Fibroblast of skin of abdomen (primary cell): ENCODE data around the gene PLCL2.
A peak's percentile ranks its signal among the peaks of the same experiment; 100 is the strongest.

Source experiments
- DNase-seq: peaks from one replicate; pipeline ENCODE4 v3.0.0-alpha.2; 2013

PLCL2 gene

GRCh38 chr3:16866571-16866970, 18.2 kb upstream of the PLCL2 start:
- DNase-seq, result peak; percentile 69

DNA sequence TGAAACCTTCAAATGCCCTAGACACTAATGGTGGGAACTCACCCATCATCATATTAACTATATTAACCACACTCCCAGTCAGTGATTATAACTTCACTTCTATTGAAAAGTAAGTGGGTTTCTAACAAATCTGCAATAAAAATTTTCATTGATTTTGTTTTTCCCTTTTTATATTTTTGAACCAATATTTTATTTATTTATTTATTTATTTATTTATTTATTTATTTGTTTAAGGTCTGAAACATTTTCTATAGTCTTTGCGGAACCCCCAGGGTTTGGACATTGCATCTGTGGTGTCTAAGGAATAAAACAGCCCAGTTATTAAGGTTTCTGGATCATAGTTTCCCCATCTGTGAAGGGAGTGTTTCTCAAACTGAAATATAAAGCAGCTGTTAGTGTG, 16.2 kb upstream of the PLCL2 start:
- no peak for DNase-seq

GRCh38 chr3:16869261-16870005, 15.3 kb upstream of the PLCL2 start:
- DNase-seq, result peak; percentile 33

DNA sequence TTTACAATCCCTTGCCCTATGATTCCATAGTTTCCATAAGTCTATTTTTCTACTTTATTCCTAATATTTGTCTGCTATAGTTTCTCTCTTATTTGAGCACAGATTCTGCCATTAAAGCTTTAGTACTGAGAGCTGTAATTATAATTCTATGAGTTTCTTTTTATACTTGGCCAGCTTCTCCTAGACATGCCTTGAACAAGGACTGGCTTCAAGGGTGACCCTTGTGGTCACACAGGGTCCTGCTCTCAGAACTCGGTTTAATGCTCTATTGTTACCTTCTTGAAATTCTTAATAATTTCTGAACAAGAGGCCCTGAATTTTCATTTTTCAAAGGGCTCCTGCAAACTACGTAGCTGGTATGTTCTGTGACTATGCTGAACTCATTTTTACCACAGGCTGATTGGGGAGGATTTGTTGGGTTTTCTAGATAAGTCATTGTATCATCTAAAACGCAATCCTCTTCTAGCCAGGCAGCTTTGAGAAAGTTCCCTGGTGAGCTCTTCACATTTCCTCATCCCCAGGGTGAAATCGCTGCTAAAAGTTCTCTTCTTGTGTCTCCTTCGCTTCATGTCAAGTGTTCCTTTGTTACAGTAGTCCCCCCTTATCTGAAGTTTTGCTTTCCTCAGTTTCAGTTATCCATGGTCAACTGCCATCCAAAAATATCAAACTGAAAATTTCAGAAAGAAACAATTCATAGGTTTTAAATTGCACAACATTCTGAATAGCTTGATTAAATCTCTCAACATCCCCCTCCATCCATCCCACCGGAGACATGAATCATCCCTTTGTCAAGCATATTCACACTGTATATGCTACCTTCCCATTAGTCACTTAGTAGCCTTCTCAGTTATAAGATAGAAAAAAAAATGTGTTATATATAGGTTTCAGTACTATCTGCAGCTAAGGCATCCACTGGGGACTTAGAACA, 12.6 kb upstream of the PLCL2 start:
- peak; percentile 63 for DNase-seq

DNA sequence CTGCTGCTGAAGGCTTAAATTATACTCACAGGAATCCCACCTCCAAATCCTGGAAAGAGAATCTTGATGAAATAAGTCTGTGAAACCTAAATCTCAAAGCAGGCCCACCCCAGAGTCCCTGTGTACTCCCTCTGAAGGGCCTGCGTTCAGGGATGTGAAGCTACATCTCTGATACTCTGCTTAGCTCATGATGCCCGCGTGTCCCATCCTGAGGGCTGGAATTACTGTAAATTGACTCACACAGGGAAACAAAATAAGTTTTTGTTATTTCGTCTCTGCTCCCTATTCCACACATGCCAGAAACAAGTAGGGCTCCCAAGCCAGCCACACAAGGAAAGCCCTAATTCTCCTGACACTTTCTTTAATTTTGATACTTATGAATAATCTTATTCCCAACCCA, 10.9 kb upstream of the PLCL2 start:
- no peak for DNase-seq

DNA sequence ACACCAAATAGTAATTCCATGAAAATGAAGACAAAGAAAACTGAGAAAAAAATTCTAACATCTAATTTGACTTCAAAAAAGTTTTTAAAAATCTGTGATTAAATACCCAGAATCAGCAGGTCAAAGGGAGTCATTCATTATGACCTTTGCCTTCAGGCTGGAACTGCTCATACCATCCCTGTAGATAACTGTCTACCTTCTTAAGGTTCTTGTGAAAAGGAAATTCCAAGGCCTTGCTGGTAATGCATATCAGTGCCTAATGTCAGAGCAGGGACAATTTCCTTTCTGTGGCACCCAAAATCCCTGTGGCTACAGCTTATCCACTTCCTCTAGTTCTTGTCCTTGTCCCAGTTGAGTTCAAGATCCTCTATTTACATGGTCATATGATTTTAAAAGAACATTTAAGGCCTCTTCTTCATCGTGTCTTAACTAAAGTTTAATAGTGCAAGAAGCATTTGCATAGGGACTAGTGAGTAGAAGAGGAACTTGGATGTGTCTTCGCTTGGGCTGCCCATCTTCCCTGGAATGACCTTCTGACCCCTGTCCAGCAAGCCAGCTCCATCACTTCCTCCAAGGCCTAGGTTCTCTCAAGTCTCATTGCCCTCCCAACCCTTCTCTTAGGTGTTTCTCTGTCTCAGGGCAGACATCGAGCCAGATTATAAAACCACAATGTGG, 8.7 kb upstream of the PLCL2 start:
- no peak for DNase-seq

- no peak for DNase-seq
These were observed 7.2 kb upstream of the PLCL2 start for GRCh38 chr3:16877505-16877904.

- DNase-seq, result no peak
These were observed 6.8 kb upstream of the PLCL2 start for GRCh38 chr3:16877911-16878310.

DNA sequence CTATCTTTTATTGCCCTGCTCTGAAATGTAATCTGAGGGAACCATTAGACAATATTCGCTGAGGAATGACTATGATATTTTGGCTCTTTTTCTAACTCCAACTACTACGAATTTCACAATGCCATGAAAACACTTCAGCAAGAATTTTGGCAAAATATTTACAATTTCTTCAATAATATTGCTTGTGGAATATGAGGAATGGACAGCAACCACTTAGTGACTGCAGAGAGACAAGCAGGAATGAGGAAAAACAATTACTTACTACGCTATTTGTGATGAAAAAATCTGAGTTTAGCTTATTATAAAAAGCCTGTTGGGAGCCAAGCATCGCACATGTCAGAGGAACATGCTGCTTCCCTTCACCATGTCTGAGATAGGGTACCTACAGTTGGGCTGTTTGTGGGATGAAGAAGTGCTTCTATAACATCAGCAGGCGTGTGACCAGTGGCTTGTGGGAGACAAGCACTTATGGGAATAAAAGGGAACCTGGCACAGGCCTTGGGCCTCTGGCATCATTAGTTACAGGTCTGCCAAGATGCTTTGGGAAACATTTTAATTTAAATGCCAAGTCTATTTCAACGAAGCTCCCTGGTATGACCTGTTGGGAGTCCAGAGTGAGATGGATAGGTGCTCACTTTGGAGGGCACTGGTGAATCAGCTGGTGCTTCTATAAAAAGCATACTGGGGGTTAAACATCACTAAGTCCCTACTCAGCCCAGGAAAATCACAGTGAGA, 2.7 kb upstream of the PLCL2 start:
- no peak for DNase-seq

DNA sequence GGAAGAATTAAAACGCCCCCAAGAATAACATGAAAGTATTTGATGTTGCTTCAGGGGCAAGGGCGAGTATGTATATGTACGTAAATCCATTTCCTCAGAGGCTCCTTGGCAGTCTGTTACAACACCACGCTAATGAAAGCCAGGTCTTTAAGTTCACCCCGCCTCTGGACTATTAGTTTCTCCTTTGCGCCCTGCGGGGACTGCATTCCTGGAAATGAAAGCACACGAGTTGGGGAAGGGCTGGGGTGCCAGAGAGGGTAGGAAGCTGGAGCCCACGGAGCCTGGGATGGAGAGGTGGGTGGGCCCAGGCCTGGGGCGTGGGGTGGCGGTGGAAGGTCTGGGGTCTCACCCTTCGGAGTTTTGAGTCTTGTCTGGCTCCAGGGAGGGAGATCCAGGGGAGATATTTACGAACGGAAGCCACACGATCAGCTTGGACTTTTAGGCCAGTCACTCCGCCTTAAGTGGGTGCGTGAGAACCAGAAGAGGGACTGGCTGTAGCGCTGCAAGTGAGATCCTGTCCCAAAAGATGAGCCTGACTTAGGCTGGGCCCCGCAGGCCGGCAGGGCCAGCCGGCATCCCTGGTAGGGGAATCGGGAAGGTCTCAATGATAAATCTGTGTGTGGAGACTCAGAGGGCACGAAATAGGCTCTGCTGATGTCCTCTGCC, 1.6 kb upstream of the PLCL2 start:
- DNase-seq, result peak; percentile 77

GRCh38 chr3:16883723-16884083, 1.1 kb upstream of the PLCL2 start:
- DNase-seq, result no peak

DNA sequence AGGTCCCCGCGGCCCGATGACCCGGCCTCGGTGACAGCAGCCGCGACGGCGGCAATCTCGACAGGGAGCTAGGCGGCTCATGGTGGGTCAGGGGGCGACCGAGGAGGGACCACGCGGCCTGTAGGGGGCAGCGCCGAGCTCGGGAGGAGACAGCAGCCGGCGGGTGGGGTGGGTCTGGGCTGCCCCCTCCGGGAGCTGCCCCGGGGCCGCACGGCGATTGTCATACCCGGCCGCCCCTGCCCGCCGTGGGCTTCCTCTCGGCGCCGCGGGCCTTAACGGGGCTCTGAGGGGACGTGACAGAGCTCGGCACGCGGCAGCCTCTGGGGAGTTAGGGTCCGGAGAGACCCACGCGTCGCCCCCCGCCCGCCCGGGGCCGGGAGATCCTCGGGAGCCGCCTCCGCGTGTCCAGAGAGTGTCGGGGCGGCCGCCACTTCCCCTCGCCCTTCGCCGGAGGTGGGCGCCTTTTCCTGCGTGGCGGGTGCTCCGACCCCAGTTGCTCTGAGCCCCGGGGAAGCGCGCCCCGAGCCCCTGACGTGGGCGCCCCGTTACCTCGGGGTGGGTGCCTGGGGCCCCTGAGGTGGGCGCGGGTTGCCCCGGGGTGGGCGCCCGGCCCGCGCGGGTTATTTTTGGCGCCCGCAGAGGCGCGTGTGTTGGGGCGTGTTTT, 539 bp upstream of the PLCL2 start:
- peak; percentile 54 for DNase-seq

- DNase-seq, result no peak
These were observed 993 bp downstream of the PLCL2 start for GRCh38 chr3:16885593-16886302.

DNA sequence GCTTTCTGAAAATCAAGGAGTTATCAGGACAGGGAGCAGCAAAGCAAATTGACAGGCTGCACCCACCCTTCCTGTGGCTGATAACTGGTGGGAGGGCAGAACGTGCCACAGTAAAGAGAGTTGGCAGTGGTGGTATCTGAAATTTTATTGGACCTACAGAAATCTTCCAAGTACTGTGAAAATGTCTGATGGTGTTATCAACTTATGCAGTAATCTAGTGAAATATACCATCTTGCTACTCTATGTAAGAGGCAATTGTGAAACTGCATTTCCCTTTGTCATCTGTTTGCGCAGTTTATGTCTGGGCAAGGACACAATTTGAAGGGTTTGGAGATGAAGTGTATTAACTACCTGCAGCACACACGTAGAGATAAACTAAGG, 1.5 kb downstream of the PLCL2 start:
- no peak for DNase-seq

GRCh38 chr3:16887130-16887529, 2.4 kb downstream of the PLCL2 start:
- no peak for DNase-seq

- DNase-seq, result no peak
These were observed 3.6 kb downstream of the PLCL2 start for GRCh38 chr3:16888356-16888755.

- DNase-seq, result no peak
These were observed 4.2 kb downstream of the PLCL2 start for GRCh38 chr3:16888785-16889607.

- DNase-seq, result no peak
These were observed 6.0 kb downstream of the PLCL2 start for GRCh38 chr3:16890597-16891333.

GRCh38 chr3:16893618-16894200, 9.0 kb downstream of the PLCL2 start:
- DNase-seq, result no peak
